22Rv1 (cell line): ENCODE results near the gene SULT1B1.

Experiments used
- H3K27ac ChIP-seq: fragments of 450-650 bp; 2 replicates; pipeline ENCODE4 v1.5.1; 2017
- ZFX ChIP-seq: fragments of 450-650 bp; IDR thresholded peaks from 2 replicates; pipeline ENCODE4 v1.6.1; 2017; ENCODE audit warnings: antibody characterized with exemption, borderline replicate concordance
- TF ChIP-seq, protein P1 (sequence below): fragments of 450-650 bp; IDR thresholded peaks from 2 replicates; pipeline ENCODE4 v1.5.1; 2017; ENCODE audit warnings: mild to moderate bottlenecking

SULT1B1 gene

GRCh38 chr4:69718396-69719271 is 41.8 kb downstream of the SULT1B1 start:
- H3K27ac ChIP-seq = no peak overlapping the region
- TF ChIP-seq, protein P1, sequence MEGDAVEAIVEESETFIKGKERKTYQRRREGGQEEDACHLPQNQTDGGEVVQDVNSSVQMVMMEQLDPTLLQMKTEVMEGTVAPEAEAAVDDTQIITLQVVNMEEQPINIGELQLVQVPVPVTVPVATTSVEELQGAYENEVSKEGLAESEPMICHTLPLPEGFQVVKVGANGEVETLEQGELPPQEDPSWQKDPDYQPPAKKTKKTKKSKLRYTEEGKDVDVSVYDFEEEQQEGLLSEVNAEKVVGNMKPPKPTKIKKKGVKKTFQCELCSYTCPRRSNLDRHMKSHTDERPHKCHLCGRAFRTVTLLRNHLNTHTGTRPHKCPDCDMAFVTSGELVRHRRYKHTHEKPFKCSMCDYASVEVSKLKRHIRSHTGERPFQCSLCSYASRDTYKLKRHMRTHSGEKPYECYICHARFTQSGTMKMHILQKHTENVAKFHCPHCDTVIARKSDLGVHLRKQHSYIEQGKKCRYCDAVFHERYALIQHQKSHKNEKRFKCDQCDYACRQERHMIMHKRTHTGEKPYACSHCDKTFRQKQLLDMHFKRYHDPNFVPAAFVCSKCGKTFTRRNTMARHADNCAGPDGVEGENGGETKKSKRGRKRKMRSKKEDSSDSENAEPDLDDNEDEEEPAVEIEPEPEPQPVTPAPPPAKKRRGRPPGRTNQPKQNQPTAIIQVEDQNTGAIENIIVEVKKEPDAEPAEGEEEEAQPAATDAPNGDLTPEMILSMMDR = no peak
- TF ChIP-seq ZFX = no peak

- no peak for TF ChIP-seq ZFX
- TF ChIP-seq, protein P1 = no peak
- no peak overlapping the region for H3K27ac ChIP-seq
Measured at GRCh38 chr4:69717778-69718177, 42.6 kb downstream of the SULT1B1 start.

GRCh38 chr4:69716654-69717053 is 43.8 kb downstream of the SULT1B1 start:
- no peak for TF ChIP-seq ZFX
- TF ChIP-seq, protein P1 = no peak

DNA sequence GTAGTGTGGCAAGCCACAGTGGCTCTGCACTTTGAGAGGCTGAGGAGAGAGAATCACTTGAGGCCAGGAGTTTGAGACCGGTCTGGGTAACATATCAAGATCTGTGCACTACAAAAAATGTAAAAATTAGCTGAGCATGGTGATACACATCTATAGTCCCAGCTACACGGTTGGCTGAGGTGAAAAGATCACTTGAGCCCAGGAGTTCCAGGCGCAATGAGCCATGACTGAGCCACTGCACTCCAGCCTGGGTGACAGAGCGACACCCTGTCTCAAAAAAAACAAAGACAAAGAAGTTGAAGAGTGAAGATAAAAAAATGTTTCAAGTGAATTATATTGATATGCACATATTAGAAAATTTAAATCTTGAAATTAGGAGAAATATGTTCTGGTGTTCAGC is 46.3 kb downstream of the SULT1B1 start:
- H3K27ac ChIP-seq = no peak overlapping the region
- TF ChIP-seq, protein P1 = no peak
- no peak for TF ChIP-seq ZFX

More at GRCh38 chr4:69716654-69717053, 43.8 kb downstream of the SULT1B1 start:
- H3K27ac ChIP-seq = no peak overlapping the region

GRCh38 chr4:69713593-69713992 is 46.8 kb downstream of the SULT1B1 start:
- no peak overlapping the region for H3K27ac ChIP-seq
- TF ChIP-seq, protein P1 = no peak
- no peak for TF ChIP-seq ZFX

DNA sequence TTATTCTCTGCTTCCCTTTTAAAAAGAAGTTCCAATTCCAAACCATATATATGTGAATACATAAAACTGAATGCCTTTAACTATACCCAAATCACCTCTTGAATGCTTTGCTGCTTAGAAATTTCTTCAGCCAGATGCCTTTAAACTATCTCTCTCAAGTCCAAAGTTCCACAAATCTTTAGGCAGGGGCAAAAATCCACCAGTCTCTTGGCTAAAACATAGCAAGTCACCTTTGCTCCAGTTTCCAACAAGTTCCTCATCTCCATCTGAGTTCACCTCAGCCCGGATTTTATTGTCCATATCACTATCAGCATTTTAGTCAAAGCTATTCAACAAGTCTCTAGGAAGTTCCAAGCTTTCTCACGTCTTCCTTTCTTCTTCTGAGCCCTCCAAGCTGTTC is 49.8 kb downstream of the SULT1B1 start:
- no peak overlapping the region for H3K27ac ChIP-seq

DNA sequence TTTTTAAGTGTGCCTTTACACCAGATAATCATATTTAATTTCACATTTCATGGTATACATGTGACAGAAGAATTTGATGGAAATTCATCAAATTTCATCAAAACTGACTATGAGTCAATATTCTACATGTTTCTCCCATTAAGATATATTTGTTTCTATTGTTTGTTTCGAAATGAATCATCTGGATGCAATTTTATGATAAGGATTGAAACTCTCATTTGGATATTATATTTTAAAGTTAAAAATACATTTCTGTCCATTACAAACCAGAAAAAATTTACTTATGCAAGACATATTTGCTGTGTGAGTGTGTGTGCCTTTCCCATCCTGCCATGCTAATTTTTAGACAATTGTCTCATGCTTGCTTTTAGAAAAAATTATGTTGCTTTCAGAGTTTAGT is 52.2 kb downstream of the SULT1B1 start:
- TF ChIP-seq, protein P1 = no peak
- no peak for TF ChIP-seq ZFX

More for the DNA sequence above, 49.8 kb downstream of the SULT1B1 start:
- TF ChIP-seq, protein P1 = no peak
- TF ChIP-seq ZFX = no peak

More for the DNA sequence above, 52.2 kb downstream of the SULT1B1 start:
- no peak overlapping the region for H3K27ac ChIP-seq
